Activated naive CD4-positive, alpha-beta T cell treated with Interleukin-2 at 50 U/mL for 16 hours (primary cell): ENCODE measurements around the gene CDC42BPA.
A peak's percentile ranks its signal among the peaks of the same experiment; 100 is the strongest.
"Not testable (repeated sequence)": the region's sequence is repeated elsewhere in the genome, so short reads cannot be mapped to it uniquely, and the experiment has no call there.

Source experiments
- DNase-seq: peaks from one replicate; pipeline ENCODE4 v3.0.0-alpha.2; 2020

CDC42BPA gene, protein sequence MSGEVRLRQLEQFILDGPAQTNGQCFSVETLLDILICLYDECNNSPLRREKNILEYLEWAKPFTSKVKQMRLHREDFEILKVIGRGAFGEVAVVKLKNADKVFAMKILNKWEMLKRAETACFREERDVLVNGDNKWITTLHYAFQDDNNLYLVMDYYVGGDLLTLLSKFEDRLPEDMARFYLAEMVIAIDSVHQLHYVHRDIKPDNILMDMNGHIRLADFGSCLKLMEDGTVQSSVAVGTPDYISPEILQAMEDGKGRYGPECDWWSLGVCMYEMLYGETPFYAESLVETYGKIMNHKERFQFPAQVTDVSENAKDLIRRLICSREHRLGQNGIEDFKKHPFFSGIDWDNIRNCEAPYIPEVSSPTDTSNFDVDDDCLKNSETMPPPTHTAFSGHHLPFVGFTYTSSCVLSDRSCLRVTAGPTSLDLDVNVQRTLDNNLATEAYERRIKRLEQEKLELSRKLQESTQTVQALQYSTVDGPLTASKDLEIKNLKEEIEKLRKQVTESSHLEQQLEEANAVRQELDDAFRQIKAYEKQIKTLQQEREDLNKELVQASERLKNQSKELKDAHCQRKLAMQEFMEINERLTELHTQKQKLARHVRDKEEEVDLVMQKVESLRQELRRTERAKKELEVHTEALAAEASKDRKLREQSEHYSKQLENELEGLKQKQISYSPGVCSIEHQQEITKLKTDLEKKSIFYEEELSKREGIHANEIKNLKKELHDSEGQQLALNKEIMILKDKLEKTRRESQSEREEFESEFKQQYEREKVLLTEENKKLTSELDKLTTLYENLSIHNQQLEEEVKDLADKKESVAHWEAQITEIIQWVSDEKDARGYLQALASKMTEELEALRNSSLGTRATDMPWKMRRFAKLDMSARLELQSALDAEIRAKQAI (N-terminal part only)

GRCh38 chr1:227318016-227318852, at the start of gene CDC42BPA:
Gene CDC42BPA, minus strand, starts transcription at chr1:227318492. Its CDS starts 1,310 bp downstream, at chr1:227317182.
- peak; percentile 21 for DNase-seq

- DNase-seq = no peak
These were observed 49.7 kb upstream of the CDC42BPA start for GRCh38 chr1:227368009-227368408.

GRCh38 chr1:227365473-227366431, 47.5 kb upstream of the CDC42BPA start:
- DNase-seq = no peak

GRCh38 chr1:227364657-227365056, 46.4 kb upstream of the CDC42BPA start:
- no peak for DNase-seq

GRCh38 chr1:227363825-227364224, 45.5 kb upstream of the CDC42BPA start:
- DNase-seq = no peak

DNA sequence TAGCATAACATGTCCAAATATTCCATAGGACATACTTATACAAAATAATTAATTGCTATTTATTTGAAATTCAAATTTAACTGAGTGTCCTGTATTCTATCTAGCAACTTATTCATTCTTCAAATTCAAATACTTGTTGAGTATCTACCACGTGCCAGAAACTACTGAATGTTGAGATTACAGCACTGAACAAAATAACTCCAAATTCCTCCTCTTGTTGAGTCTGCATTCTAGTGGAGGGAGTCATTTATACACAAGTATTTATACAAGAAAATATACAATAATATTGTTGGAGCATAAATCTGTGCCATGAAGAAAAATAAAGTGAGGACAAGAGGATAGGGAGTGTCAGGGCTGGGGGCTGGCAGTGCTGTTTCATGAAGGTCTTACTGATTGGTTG, 43.7 kb upstream of the CDC42BPA start:
- DNase-seq = no peak

GRCh38 chr1:227357927-227358302, 39.6 kb upstream of the CDC42BPA start:
- DNase-seq = no peak

DNA sequence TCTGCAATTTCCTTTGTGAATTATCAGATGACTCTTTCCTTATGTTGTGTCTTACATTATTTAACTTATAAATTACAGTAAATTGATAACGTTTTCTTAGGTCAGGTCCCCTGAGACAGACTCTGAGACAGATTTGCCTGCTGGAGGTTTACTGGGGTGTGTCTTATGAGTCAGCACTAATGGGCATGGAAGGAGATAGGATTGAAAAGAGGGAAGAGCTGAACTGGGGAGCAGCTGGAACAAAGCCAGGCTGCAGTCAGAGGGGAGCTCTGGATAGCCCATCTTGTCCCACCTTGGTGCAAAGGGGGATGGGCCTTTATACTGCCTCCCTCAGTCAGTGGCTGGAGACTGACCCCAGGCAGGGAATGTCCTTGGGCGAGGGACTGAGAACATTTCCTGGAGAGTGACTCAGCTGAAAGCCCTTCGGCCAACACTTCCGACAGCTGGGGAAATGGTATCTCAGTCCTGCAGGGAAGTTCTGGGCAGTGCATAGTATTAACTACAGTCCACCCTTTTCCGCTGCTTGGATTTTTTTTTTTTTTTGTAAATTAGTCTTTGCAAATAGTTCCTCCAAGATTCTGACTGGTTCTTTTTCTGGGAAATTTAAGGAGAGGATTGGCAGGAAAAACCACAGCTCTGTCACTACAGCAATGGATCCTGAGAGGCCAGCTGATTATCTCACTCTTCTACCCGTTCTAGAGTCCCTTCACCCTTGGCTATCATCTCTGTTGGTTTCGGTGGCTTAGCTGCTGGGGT, 39.1 kb upstream of the CDC42BPA start:
- no peak for DNase-seq

- DNase-seq = no peak
These were observed 38.4 kb upstream of the CDC42BPA start for GRCh38 chr1:227356620-227357146.

- DNase-seq = no peak
These were observed 37.4 kb upstream of the CDC42BPA start for GRCh38 chr1:227355542-227356245.

DNA sequence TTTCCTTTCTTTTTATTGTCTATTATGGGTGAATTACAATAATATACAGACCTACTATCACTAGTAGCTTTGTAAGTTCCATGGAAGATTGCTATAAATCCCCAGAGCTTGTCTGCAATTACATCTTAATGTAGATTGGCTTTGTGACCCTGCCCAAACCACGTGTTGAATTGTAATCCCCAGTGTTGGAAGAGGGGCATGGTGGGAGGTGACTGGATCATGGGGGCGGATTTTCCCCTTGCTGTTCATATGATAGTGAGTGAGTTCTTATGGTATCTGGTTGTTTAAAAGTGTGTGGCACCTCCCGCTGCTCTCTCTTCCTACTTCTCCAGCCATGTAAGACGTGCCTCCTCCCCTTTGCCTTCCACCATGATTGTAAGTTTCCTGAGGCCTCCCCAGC, 34.9 kb upstream of the CDC42BPA start:
- DNase-seq = no peak

- DNase-seq = not testable (repeated sequence)
These were observed 33.9 kb upstream of the CDC42BPA start for GRCh38 chr1:227352164-227352563.

DNA sequence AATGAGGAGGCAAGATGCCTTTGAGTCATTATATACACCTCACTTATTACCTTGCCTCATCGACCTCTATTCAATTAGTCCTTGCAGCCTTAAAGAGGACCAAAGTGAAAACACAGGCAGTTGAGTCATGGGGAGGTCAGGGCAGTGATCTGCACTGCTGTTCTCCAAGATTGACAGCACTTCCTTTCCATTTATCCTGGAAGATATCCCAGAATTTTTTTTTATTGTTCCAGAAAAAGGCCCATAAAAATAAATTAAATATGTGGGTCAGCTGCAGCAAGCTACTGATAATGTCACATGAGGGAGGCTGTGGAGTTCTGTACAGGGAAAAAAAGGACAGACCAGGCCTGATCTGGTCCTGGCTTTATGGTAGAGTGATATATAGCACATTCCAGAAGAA, 33.2 kb upstream of the CDC42BPA start:
- DNase-seq = no peak

DNA sequence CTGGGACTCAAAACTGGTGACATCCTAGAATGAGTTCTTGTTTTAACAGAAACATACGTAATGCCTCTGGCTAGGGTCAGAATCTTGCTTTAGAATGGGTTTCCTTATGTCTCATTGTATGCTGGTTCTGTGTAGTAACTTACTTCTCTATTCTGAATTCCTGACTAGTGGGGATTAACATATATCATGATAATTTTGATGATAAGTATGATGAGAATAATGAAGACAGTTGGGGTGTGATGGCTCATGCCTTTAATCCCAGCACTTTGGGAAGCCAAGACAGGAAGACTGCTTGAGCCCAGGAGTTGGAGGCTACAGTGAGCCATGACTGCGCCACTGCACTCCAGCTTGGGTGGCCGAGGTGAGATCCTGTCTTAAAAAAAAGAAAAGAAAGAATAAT, 31.7 kb upstream of the CDC42BPA start:
- no peak for DNase-seq

- DNase-seq = no peak
These were observed 25.6 kb upstream of the CDC42BPA start for GRCh38 chr1:227343727-227344551.

DNA sequence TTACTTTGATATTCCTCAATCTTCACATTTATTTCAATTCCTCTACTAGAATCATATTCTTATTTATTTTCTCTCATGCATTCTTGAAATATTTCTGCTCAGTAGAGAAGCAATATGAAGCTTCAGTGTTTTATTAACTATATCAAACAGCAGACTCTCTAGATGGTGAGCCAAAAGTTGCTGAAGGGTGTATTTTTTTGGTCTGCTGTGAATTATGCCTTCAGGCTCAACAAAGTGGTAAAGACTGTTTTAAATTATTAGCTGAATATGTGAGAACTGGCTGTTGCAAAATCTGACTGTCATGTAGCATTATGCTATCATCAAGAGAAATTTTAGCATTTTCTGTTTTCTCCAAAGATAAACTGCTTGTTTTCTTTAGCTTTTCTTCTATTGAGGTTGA, 24.9 kb upstream of the CDC42BPA start:
- no peak for DNase-seq

- no peak for DNase-seq
These were observed 24.0 kb upstream of the CDC42BPA start for GRCh38 chr1:227342075-227342829.

DNA sequence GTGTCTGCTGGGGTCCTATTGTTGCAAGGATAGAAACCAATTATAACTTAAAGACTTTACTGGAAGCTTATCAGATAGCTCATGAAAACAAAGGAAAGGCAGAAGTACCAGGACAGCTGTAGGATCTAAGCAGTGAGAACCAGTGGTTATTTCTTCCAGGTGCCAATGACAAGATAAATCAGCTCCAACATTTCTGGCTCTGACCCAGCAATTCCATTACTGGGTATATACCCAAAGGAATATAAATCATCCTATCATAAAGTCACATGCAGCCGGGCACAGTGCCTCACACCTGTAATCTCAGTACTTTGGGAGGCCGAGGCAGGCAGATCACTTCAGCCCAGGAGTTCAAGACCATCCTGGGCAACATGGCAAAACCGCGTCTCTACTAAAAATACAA, 17.8 kb upstream of the CDC42BPA start:
- DNase-seq = not testable (repeated sequence)
